GM12872 (cell line): ENCODE data around the gene DCHS2.

Source experiments
- TF ChIP-seq, protein P1 (sequence below): IDR thresholded peaks from 3 replicates; pipeline ENCODE4 v1.5.1; 2011; ENCODE audit warnings: low read depth, mild to moderate bottlenecking, low read length, moderate library complexity; ENCODE audit not compliant: insufficient read depth

Gene DCHS2

GRCh38 chr4:154417373-154417673, 74.3 kb downstream of the DCHS2 start:
- TF ChIP-seq, protein P1, sequence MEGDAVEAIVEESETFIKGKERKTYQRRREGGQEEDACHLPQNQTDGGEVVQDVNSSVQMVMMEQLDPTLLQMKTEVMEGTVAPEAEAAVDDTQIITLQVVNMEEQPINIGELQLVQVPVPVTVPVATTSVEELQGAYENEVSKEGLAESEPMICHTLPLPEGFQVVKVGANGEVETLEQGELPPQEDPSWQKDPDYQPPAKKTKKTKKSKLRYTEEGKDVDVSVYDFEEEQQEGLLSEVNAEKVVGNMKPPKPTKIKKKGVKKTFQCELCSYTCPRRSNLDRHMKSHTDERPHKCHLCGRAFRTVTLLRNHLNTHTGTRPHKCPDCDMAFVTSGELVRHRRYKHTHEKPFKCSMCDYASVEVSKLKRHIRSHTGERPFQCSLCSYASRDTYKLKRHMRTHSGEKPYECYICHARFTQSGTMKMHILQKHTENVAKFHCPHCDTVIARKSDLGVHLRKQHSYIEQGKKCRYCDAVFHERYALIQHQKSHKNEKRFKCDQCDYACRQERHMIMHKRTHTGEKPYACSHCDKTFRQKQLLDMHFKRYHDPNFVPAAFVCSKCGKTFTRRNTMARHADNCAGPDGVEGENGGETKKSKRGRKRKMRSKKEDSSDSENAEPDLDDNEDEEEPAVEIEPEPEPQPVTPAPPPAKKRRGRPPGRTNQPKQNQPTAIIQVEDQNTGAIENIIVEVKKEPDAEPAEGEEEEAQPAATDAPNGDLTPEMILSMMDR: no peak

- TF ChIP-seq, protein P1: peak; percentile 52
Observed at GRCh38 chr4:154416190-154416547, 75.4 kb downstream of the DCHS2 start.

DNA sequence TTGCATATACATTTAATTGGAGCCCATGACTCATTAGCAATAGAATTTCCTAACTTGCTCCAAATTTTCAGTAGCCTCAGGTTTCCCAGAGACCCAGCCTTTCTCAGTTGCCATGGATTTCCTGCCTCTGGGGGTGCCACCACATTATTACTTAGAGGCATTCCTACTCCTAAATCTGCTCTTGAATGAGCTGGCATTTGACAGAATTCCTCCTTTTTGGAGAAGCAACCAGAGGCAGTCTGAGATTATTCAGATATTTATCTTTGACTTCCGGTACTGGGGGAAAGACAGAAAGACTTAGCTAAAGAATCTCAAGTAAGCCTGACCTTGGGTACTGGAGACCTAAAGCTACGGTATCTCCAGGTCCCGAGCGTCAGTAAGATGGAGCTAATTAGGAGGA, 76.3 kb downstream of the DCHS2 start:
- TF ChIP-seq, protein P1: no peak

DNA sequence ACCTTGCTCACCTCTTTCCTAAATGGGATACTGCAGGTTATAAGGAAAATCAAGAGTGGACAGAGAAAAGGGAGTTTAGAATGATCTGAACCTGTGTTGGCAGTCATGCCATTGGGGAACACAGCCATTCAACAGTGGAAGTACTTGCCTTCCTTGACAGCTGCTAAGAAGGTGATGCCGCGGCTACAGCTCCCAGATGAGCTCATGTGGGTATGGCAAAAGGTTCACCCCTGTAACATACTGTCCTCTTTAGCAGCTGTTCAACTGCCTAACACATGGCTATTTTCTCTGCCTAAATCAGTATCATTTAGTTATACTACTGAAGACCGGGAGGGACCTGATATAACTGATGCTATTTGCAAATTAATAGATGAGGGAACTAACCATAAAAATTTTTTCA, 76.8 kb downstream of the DCHS2 start:
- TF ChIP-seq, protein P1: no peak

DNA sequence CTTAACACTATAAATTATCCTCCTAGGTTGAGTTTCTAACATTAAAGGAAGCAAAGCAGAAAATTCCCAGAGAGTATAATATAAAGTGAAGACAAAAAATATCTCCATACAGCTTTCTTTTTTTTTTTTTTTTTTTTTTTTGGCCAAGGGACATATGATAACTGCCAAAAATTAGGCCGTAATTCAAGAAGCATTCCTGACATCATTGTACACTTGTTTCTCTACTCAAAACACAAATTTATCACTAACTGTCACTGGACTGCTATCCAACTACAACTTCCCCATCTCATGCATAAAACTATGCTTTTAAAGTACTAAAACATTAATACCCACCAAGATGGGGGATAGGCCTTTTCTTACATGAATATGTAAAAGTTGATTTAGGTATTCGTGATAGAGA, 77.2 kb downstream of the DCHS2 start:
- TF ChIP-seq, protein P1: no peak

GRCh38 chr4:154407443-154407842, 84.2 kb downstream of the DCHS2 start:
- TF ChIP-seq, protein P1: no peak

DNA sequence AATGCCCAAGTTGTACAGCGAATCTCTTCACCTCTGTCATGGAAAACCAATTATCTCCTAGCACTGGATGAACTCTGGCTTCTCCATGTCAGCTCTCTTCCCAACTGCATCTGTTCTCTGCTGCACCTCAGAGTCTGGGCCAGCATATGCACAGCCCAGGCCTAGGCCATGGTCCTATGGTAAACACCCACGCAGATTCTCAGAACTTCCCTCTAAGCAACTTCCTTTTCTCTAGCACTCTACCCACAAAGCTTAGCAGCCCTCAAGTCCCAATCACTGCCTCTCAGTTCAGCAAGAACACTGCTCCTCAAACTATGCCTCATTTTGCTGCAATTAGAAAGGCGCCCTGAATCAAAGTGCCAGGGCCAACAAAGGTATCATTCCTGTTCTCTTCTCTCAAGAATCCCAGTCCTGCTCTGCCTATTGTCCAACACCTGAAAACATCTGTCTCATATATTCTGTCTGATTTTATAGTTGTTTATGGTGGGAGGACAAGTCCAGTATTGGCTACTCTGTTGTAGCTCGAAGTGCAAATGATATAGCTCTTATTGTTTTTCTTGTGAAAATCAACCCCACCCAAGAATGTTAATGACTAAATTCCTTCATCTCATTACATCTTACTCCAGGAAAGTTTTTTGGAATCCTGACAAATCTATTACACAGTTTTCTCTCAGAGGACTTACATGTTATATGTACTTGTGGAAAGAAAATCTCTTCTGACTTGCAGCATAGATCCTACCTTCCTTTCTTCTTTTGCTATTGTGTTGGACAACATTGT, 85.4 kb downstream of the DCHS2 start:
- TF ChIP-seq, protein P1: no peak
